ENCODE results near the gene ZDHHC11.
"Not testable (repeated sequence)": the region's sequence is repeated elsewhere in the genome, so short reads cannot be mapped to it uniquely, and the experiment has no call there.

Gene ZDHHC11

DNA sequence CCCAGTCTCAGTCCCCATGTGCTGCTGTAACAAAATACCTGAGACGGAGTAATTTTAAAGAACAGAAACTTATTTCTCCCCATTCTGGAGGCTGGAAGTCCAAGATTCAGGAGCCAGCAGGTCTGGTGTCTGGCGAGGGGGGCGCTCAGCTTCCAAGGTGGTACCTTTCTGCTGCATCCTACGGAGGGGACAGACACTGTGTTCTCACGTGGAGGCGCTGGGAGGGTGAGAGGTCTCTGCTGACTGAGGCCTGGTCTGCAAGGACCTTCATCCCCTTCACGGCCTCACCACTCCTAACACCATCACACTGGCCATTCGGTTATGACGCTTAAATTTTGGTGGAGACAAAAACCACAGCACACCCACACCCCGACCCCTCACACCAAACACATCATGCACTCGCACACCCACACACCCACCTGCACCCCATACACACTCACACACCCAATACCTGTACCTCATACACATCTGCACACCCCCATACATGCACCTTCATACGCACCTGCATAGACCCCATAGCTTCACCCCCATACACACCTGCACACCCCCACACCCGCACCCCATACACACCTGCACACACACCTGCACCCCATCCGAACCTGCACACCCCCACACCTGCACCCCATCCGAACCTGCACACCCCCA lies 9.8 kb upstream of the ZDHHC11 start:
- no peak for DNase-seq (ENCODE audit: low read depth in 2 of 2, low spot score in 1 of 2)

- no peak for DNase-seq (ENCODE audit: low read depth in 2 of 2, low spot score in 1 of 2)
Observed at GRCh38 chr5:859798-860296, 9.1 kb upstream of the ZDHHC11 start.

- no peak for DNase-seq (ENCODE audit: low read depth in 2 of 2, low spot score in 1 of 2)
Observed at GRCh38 chr5:859391-859790, 8.6 kb upstream of the ZDHHC11 start.

- no peak for DNase-seq (ENCODE audit: low read depth in 2 of 2, low spot score in 1 of 2)
Observed at GRCh38 chr5:858726-859125, 7.9 kb upstream of the ZDHHC11 start.

- no peak for DNase-seq (ENCODE audit: low read depth in 2 of 2, low spot score in 1 of 2)
Observed at GRCh38 chr5:856531-857425, 6.0 kb upstream of the ZDHHC11 start.

GRCh38 chr5:855771-856530 lies 5.2 kb upstream of the ZDHHC11 start:
- DNase-seq (ENCODE audit: low read depth in 2 of 2, low spot score in 1 of 2), result no peak

DNA sequence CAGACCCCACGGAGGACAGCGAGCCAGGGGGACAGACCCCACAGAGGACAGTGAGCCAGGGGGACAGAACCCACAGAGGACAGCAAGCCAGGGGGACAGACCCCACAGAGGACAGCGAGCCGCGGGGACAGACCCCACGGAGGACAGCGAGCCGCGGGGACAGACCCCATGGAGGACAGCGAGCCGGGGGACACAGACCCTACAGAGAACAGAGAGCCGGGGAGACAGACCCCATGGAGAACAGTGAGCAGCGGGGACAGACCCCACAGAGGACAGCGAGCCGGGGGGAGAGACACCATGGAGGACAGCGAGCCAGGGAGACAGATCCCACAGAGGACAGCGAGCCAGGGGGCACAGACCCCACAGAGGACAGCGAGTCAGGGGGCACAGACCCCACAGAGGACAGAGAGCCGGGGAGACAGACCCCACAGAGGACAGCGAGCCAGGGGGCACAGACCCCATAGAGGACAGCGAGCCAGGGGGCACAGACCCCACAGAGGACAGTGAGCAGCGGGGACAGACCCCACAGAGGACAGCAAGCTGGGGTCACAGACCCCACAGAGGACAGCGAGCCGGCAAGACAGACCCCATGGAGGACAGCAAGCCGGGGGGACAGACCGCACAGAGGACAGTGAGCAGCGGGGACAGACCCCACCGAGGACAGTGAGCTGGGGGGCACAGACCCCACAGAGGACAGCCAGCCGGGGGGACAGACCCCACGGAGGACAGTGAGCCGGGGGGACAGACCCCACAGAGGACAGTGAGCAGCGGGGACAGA lies 4.4 kb upstream of the ZDHHC11 start:
- DNase-seq (ENCODE audit: low read depth in 2 of 2, low spot score in 1 of 2), result no peak

DNA sequence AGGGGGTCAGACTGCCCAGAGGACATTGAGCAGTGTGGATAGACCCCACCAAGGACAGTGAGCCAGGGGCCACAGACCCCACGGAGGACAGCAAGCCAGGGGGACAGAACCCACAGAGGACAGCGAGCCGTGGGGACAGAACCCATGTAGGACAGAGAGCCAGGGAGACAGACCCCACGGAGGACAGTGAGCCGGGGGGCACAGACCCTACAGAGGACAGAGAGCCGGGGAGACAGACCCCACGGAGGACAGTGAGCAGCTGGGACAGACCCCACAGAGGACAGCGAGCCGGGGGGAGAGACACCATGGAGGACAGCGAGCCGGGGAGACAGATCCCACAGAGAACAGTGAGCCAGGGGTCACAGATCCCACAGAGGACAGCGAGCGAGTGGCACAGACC lies 3.4 kb upstream of the ZDHHC11 start:
- DNase-seq (ENCODE audit: low read depth in 2 of 2, low spot score in 1 of 2), result no peak

- DNase-seq (ENCODE audit: low read depth in 2 of 2, low spot score in 1 of 2), result not testable (repeated sequence)
Observed at GRCh38 chr5:853416-854090, 2.8 kb upstream of the ZDHHC11 start.

DNA sequence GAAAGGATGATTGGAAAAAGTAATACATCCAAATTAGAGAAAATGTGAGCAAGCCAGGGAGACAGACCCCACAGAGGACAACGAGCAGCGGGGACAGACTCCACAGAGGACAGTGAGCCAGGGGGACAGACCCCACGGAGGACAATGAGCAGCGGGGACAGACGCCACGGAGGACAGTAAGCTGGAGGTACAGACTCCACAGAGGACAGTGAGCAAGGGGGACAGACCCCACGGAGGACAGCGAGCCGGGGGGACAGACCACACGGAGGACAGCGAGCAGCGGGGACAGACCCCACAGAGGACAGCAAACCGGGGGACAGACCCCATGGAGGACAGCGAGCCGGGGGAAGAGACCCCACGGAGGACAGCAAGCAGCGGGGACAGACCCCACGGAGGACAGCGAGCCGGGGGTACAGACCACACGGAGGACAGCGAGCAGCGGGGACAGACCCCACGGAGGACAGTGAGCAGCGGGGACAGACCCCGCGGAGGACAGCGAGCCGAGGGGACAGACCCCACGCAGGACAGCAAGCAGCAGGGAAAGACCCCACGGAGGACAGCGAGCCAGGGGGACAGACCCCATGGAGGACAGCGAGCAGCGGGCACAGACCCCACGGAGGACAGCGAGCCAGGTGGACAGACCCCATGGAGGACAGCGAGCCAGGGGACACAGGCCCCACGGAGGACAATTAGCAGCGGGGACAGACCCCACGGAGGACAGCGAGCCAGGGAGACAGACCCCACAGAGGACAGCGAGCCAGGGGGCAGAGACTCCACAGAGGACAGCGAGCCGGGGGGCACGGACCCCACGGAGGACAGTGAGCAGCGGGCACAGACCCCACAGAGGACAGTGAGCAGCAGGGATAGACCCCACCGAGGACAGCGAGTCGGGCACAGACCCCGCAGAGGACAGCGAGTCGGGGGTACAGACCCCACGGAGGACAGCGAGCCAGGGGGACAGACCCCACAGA lies 1.9 kb upstream of the ZDHHC11 start:
- no peak for DNase-seq (ENCODE audit: low read depth in 2 of 2, low spot score in 1 of 2)

GRCh38 chr5:852018-852417 lies 1.2 kb upstream of the ZDHHC11 start:
- DNase-seq (ENCODE audit: low read depth in 2 of 2, low spot score in 1 of 2), result no peak

GRCh38 chr5:851553-851952 lies 767 bp upstream of the ZDHHC11 start:
- no peak for DNase-seq (ENCODE audit: low read depth in 2 of 2, low spot score in 1 of 2)

- no peak for DNase-seq (ENCODE audit: low read depth in 2 of 2, low spot score in 1 of 2)
Observed at GRCh38 chr5:851076-851475, 290 bp upstream of the ZDHHC11 start.

DNA sequence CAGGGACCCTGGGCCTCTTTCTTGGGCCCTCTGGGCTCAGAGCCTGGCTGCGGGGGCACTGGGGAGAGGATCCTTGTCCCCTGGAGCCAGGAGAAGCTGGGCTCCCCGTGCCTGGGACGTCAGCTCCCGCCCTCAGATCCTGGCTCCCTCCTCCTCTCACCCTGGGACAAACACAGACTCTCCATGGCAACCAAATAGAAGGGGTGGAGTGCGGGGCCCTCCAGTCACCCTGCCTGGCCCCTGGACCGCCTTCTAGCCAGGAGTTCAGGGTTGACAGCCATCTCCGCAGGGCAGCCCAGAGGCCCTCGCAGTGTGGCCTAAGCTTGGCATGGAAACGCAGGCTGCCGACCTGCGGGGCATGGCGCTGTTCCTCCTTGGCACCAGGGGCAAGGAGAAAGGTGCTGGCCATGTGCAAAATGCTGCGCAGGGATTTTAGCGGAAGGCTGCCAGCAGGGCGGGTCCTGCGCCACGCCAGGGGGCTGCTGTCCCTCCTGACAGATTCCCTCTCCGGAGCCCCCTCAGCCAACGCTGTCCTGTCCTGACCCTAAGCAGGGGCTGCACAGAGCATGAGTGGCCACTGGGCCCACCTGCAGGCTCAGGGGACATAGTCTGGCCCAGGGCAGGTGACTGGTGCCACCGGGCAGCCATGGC lies 1.0 kb downstream of the ZDHHC11 start:
- DNase-seq (ENCODE audit: low read depth in 2 of 2, low spot score in 1 of 2), result no peak

GRCh38 chr5:848671-849111 lies 2.1 kb downstream of the ZDHHC11 start:
- DNase-seq (ENCODE audit: low read depth in 2 of 2, low spot score in 1 of 2), result no peak

- DNase-seq (ENCODE audit: low read depth in 2 of 2, low spot score in 1 of 2), result not testable (repeated sequence)
Observed at GRCh38 chr5:847736-848135, 3.0 kb downstream of the ZDHHC11 start.

GRCh38 chr5:847212-847611 lies 3.6 kb downstream of the ZDHHC11 start:
- DNase-seq (ENCODE audit: low read depth in 2 of 2, low spot score in 1 of 2), result not testable (repeated sequence)

DNA sequence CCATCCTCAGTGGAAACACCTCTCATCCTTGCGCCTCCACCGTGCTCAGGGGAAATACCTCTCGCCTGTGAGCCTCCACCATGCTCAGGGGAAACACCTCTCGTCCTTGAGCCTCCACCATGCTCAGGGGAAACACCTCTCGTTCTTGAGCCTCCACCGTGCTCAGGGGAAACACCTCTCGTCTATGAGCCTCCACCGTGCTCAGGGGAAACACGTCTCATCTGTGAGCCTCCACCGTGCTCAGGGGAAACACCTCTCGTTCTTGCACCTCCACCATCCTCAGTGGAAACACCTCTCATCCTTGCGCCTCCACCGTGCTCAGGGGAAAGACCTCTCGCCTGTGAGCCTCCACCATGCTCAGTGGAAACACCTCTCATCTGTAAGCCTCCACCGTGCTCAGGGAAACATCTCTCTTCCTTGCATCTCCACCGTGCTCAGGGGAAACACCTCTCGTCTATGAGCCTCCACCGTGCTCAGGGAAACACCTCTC lies 4.1 kb downstream of the ZDHHC11 start:
- not testable (repeated sequence) for DNase-seq (ENCODE audit: low read depth in 2 of 2, low spot score in 1 of 2)
